ENCODE data around the gene BID.

BID gene

DNA sequence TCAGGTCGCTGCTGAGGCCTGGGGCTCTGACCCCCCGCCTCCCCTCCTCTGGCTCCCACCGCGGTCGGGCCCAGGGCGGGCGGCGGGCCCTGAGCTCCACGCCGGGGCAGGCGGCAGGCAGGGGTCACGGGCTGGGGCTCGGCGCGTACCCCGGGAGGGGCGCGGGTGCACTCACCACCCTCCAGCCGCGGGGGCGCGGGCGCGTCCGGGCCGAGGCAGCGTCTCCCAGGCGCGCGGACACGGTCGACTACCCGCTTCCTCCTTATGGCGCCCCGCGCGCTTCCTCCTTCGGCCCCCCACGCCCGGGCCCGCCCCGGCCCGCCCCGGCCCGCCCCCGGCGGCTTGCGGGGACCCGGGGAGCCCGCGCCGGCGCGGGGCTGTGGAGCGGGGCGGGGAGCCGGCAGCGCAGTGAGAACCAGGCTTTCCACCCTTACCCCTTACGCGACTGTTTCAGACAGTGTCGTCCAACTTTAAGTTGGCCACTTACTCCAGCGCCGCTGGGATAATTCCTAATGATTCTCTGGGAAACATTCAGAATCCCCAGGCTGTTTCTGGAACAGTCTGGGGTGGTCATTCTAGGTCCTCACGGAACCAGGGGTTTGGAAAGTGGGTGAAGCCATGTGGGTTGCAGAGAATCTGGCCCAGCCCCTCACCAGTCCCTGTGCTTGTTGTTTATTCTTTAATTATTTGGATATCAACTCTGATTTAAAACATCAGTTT lies at the start of gene BID:
TSS of gene BID (minus strand) at position 264 of the 720 bp plus-strand sequence. CDS start 24,353 bp downstream, outside the sequence.
- no peak for DNase-seq (ENCODE audit: low read depth in 3 of 3)

DNA sequence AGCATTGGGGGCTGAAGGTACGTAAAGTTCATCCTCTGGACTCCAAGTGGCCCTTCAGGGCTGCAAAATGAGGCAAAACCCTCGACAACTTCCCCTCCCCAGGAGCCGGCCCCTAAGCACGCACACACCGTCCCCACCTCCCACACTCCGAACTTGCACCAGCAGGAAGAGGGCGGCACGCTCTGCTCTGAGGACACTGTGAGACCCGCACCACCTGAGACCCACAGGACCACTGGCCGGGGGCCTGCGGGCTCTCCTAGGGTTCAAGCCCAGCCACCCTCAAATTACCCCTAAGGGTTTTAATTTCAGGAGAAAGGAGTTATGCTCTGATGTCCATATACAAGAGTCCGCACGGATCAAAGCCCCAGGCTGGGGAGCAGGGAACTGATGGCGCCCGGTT lies 49.7 kb upstream of the BID start:
- DNase-seq (ENCODE audit: low read depth in 3 of 3) = no peak

DNA sequence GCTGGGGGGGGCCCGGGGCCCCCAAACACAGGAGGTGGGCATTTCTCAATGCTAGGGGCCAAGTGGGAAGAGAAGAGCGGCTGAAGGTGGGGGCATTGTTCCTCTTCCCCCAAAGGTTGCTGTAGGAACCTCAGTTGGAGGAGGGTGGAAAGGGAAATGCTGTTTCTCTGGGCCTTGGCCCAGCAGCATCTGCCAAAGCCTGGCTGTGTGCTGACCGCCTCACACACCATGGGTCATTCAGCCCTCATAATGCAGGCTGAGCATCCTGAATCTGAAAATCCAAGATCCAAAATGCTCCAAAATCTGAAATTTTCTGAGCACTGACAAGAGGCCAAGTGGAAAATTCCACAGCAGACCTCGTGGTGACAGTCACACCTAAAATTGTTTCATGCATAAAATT lies 49.0 kb upstream of the BID start:
- no peak for DNase-seq (ENCODE audit: low read depth in 3 of 3)

- no peak for DNase-seq (ENCODE audit: low read depth in 3 of 3)
Observed at GRCh38 chr22:17822087-17822486, 47.8 kb upstream of the BID start.

DNA sequence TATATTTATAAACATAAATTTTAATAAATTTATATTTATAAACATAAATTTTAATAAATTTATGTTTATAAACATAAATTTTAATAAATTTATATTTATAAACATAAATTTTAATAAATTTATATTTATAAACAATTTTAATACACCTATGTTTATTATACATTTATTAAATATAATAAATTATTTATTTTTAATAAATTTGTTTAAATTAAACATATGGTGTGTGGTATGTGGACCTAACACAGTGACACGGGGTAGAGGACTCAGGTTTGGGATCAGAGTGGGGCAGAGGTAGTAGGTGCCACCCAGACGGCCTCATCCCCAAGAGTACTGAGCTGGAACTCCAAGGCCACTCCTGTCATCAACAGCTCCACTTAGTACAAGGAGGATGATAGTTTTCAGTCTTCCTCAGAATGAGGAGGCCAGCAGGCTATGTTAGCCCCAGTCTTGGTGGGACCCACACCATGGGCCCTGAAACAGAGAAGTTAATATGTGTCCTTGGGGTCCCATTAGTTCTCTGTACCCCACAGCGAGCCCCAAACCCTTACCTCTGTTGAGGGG lies 46.7 kb upstream of the BID start:
- DNase-seq (ENCODE audit: low read depth in 3 of 3) = no peak

- DNase-seq (ENCODE audit: low read depth in 3 of 3) = no peak
Observed at GRCh38 chr22:17818649-17819048, 44.4 kb upstream of the BID start.

- DNase-seq (ENCODE audit: low read depth in 3 of 3) = no peak
Observed at GRCh38 chr22:17818180-17818579, 43.9 kb upstream of the BID start.

DNA sequence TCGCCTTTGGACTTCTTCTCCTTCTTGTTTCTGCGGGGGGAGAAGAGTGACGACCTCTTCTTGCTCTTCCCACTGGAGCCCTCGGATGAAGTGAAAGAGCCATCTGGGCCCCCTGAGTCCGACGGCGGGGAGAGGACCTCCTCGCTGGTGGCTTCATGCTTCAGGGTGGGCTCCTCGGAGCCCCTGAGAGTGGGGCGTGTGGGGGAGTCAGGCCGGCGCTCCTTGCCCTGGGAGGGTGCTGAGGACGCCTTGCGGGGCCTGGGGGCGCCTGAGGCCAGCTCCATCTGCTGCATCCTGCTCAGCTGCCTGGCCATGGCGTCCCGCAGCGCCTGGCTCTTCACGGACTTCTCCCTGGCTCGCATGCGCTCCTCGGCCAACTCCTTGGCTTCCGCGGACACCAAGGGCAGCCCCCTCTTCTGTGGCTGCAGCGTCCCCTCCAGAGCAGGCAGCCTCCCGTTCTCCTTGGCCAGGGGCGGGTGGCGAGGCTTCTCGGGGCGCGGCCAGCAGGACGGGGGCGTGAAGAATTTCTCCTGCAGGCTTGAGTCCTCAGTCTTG lies 43.3 kb upstream of the BID start:
- DNase-seq (ENCODE audit: low read depth in 3 of 3) = no peak

DNA sequence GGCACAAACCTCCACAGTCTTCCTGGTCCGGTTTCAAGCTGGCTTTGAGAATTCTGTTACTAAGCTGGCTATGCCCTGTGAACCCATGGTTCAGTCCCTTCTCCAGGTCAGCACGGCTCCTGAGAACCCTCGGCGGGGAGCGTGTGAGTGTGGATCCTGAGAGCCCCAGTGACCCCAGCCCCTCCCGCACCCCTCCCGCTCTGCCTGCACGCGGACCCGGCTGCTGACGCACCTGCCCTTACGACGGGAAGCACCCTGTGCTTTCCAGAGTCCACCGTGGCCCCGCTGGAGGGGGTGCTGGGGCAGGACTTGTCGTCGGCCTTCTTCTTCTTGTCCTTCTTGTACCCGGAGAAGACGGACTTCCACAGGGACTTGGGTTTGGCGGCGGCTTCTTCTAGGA lies 42.8 kb upstream of the BID start:
- no peak for DNase-seq (ENCODE audit: low read depth in 3 of 3)

DNA sequence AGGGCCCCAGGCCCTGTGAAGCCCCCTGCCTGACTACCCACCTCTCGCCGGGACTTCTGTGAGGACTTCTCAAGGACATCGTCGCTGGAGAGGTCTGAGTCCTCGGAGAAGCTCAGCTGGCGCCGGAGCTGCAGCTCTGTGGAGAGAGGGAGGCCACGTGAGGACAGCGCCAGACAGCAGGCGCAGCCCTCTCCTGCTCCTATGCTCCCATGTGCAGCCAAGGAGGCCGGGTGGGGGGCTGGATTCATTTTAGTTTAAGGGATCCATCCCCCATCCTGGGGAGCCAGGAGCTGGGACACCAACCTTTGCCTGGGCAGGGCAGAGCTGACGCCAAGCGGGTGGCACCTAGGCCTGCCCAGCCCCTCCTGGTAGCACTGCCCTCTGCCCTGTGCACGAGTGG lies 42.4 kb upstream of the BID start:
- no peak for DNase-seq (ENCODE audit: low read depth in 3 of 3)

GRCh38 chr22:17815703-17816254 lies 41.5 kb upstream of the BID start:
- no peak for DNase-seq (ENCODE audit: low read depth in 3 of 3)

DNA sequence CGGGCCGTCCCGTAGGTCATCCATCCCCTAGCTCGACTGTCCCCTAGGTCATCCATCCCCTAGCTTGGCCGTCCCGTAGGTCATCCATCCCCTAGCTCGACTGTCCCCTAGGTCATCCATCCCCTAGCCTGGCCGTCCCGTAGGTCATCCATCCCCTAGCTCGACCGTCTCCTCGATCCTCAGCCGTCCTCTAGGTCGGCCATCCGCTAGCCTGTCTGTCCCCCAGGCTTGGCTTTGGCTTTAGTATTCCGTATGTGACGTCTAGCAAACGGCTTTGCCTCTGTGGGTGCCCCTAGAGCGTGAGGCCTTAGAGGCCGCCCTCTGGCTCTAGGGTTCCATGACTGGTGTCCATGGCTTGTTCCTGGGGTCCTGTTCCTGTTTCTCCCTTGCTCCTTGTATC lies 40.6 kb upstream of the BID start:
- DNase-seq (ENCODE audit: low read depth in 3 of 3) = no peak

DNA sequence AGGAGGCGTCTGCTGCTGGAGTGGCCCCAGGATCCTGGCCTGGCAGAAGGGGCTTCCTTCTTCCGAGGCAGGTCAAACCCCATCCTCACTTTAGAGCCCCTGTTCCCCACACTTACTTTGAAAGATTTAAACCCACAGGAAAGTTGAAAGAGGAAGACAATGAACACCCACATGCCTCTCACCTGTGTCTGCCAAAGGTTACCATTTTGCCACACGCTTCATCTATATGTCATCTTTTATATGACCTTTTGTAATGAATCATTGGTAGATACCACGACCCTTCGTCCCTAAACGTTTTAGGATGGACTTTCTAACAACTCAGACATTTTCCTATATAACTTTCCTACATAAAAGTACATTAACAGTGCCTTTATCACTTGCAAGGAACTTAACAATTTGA lies 39.8 kb upstream of the BID start:
- DNase-seq (ENCODE audit: low read depth in 3 of 3) = no peak

GRCh38 chr22:17811119-17811518 lies 36.9 kb upstream of the BID start:
- no peak for DNase-seq (ENCODE audit: low read depth in 3 of 3)

DNA sequence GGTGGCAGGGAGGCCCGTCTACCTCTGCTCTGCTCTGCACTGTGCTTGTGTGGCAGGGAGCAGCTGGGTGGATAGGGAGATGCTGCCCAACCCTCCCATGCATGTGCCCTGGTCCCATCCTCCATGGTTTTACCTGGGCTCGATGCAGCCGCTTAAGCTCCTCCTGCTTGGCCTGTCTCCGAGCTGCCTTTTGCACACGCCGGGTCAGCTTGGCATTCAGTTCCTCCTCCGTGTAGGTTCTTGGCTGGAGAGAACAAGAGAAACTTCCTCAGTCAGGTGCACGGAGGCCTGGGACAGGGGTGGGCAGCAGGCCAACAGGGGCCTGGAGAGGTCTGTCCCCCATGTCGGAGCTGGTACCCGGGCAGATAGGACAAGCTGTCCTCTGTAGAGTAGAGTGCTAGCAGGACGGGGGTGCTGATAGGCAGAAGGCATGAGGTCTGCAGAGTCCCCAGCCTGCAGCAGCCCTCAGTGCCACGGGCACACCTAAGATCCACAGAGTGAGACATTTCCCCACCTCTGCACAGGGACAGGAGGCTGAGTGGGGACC lies 36.4 kb upstream of the BID start:
- DNase-seq (ENCODE audit: low read depth in 3 of 3) = no peak

DNA sequence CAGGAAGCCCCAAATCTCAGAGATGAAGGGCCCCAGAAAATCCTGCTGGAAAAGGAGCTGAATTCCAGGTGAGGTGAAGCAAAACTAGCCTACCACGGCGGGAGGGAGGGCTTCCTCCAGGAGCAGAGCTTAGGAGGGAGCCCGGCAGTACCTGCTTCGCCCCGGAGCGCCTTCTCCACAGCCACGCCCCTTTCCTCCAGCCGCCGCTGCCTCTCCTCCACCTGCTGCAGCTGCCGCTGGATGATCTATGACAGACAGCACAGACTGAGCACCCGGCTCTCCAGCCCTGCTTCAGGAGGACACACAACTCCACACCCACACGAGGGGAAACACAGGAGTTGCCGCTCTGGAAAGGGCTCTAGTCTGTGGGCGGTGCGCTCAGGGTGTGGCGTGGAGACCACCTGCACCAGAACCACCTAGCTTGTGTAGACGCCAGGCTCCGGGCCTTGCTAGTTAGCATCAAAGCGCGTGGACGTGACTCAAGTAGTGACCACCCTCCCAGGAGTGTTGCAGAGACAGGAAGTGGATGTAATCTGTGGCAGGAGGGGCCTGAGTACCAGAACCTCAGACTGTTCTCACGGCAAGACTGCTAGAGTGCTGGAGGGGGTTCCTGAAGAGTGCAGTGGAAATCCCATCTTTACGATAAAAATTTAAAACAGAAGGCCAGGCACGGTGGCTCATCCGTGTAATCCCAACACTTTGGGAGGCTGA lies 34.6 kb upstream of the BID start:
- no peak for DNase-seq (ENCODE audit: low read depth in 3 of 3)

- no peak for DNase-seq (ENCODE audit: low read depth in 3 of 3)
Observed at GRCh38 chr22:17807578-17808410, 33.5 kb upstream of the BID start.

GRCh38 chr22:17807086-17807485 lies 32.8 kb upstream of the BID start:
- DNase-seq (ENCODE audit: low read depth in 3 of 3) = no peak

DNA sequence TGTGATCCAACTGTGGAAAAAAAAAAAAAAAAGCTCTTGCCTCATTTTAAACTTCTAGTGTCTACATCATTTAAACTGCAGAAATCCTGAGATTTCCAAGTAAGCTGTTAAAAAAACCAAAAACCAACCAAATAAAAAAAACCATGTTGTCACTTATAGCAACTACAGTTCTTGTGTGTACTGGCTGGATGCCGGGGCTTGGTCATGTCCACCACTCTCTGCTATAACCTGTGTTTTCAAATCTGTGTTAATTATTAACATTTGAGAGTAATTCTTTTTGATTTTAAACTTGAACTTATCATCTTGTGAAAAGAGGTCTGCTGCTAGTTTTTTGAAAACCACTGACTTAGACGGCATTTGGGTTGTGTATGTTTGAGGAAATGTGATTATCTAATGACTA lies 32.2 kb upstream of the BID start:
- DNase-seq (ENCODE audit: low read depth in 3 of 3) = no peak

DNA sequence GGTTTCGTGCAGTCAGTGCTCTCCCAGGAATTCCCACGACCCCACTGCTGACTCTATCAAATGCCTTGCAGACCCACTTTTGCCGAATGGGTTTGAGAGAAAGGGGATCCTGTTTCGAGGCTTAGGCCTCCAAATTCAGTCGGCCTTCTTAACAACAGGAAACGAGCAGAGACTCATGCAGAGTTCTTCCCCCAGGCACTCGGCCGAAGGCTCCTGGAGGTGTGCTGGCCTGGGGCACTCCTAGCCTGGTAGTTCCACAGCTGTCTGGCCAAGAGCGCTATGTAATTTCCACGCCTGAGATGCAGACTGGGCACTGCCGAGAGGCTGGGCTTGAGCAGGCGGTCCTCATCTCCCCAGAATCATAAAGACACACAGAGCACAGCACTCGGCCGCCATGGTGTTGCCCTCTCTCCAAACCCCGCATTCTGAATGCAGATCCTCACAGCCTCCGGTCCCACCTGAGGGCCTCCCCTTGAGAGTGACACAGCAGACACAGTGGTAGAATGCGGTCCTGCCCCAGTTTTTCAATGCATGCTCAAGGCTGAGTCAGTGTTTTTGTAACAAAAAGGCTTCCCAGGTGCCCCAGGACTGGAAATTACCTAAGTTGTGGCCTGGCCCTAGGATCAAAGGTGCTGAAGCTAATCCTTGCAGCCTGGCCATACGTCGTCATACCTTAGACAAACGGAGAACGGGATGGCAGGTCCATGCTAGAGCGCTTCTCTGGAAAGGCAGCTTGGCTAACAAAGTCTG lies 30.2 kb upstream of the BID start:
- no peak for DNase-seq (ENCODE audit: low read depth in 3 of 3)
